ENCODE results near the gene LSM11. TPM values are rescaled to one million over a fixed set of nuclear protein-coding genes. Genes with fewer than 3 reads are reported as not detected.
A peak's percentile ranks its signal among the peaks of the same experiment; 100 is the strongest.
"Not testable (repeated sequence)": the region's sequence is repeated elsewhere in the genome, so short reads cannot be mapped to it uniquely, and the experiment has no call there.

Gene LSM11
- total RNA-seq, 8 experiments from 2014 or later: 2.0 to 22.2 (median 11.4) TPM

DNA sequence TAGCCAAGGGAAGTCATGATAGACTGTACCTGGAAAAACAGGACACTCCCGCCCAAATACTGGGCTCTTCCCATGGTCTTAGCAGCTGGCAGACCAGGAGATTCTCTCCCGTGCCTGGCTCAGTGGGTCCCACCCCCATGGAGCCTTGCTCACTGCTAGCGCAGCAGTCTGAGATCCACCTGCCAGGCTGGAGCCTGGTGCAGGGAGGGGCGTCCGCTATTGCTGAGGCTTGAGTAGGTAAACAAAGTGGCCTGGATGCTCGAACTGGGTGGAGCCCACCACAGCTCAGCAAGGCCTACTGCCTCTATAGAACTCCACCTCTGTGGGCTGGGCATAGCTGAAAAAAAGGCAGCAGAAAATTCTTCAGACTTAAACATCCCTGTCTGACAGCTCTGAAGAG lies 22.4 kb upstream of the LSM11 start:
- 20 to 87% (median 80%) methylated on average over 1 to 5 of the region's 6 CpGs; no CpG with 5 or more reads in 4 of the 10 experiments for WGBS, 10 experiments
- Histone ChIP-seq H3K27ac (no peak overlapping the region), H3K4me3 (no peak overlapping the region), H3K4me1 (replicated peaks in 1 of 2) (no peaks in the 10 kb centered on the region)
- ATAC-seq (replicated peaks in 6 of 8): peak in 1 of 8 experiments; percentile 43
- in situ Hi-C loops (cut with MboI; ENCODE audit: low pct_unique_long_range_greater_than_20kb in 2 of 9, low sequenced_read_pairs in 9 of 9, unreplicated experiment in 9 of 9): loop anchor here in 3 of 9 experiments (25.0 kb wide), 2 partner anchors 234 to 384 kb away; a partner anchor contains a TSS

DNA sequence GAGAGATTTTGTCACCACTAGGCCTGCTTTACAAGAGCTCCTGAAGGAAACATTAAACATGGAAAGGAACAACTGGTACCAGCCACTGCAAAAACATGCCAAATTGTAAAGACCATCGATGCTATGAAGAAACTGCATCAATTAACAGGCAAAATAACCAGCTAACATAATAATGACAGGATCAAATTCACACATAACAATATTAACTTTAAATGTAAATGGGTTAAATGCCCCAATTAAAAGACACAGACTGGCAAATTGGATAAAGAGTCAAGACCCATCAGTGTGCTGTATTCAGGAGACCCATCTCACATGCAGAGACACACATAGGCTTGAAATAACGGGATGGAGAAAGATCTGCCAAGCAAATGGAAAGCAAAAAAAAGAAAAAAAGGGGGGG lies 20.6 kb upstream of the LSM11 start:
- not testable (repeated sequence) for H3K4me3 ChIP-seq; ATAC-seq (replicated peaks in 6 of 8); H3K27ac ChIP-seq; H3K4me1 ChIP-seq (replicated peaks in 1 of 2)
- in situ Hi-C loops (cut with MboI; ENCODE audit: low pct_unique_long_range_greater_than_20kb in 2 of 9, low sequenced_read_pairs in 9 of 9, unreplicated experiment in 9 of 9): loop anchor here in 3 of 9 experiments (25.0 kb wide), 2 partner anchors 236 to 386 kb away; a partner anchor contains a TSS
- WGBS, 10 experiments: 17% methylated on average over 1 of the region's 2 CpGs; no CpG with 5 or more reads in 9 of the 10 experiments

DNA sequence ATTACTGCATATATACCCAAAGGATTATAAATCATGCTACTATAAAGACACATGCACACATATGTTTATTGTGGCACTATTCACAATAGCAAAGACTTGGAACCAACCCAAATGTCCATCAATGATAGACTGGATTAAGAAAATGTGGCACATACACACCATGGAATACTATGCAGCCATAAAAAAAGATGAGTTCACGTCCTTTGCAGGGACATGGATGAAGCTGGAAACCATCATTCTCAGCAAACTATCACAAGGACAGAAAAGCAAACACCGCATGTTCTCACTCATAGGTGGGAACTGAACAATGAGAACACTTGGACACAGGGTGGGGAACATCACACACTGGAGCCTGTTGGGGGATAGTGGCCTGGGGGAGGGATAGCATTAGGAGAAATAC lies 16.9 kb upstream of the LSM11 start:
- not testable (repeated sequence) for ATAC-seq (replicated peaks in 6 of 8); H3K4me1 ChIP-seq (replicated peaks in 1 of 2); H3K4me3 ChIP-seq; H3K27ac ChIP-seq
- in situ Hi-C loops (cut with MboI; ENCODE audit: low pct_unique_long_range_greater_than_20kb in 2 of 9, low sequenced_read_pairs in 9 of 9, unreplicated experiment in 9 of 9): loop anchor here in 4 of 9 experiments (25.0 kb wide), 2 partner anchors 389 to 589 kb away; partner anchors contain the start of gene MED7 (in 1 of the 4)
- WGBS, 10 experiments: no CpG with 5 or more reads among the region's 2 CpGs

DNA sequence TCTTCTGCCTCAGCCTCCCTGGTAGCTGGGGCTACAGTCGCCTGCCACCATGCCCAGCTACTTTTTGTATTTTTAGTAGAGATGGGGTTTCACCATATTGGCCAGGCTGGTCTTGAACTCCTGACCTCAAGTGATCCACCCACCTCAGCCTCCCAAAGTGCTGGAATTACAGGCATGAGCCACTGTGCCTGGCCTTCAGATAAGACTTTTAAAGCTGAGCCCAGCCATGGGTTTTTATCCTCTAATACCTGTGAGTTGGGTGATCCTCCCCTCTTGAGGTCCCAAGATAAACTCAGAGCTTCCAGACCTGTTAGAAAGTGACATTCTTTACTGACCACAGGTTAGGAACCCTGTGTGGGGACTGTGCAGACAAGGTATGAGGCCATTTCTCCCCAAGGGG lies 15.7 kb upstream of the LSM11 start:
- H3K27ac ChIP-seq; ATAC-seq (replicated peaks in 6 of 8); H3K4me3 ChIP-seq; H3K4me1 ChIP-seq (replicated peaks in 1 of 2): not testable (repeated sequence)
- in situ Hi-C loops (cut with MboI; ENCODE audit: low pct_unique_long_range_greater_than_20kb in 2 of 9, low sequenced_read_pairs in 9 of 9, unreplicated experiment in 9 of 9): loop anchor here in 4 of 9 experiments (25.0 kb wide), 2 partner anchors 391 to 591 kb away; partner anchors contain the start of gene MED7 (in 1 of the 4)
- 80 to 100% (median 100%) methylated on average over 1 of the region's 1 CpG; no CpG with 5 or more reads in 7 of the 10 experiments for WGBS, 10 experiments

DNA sequence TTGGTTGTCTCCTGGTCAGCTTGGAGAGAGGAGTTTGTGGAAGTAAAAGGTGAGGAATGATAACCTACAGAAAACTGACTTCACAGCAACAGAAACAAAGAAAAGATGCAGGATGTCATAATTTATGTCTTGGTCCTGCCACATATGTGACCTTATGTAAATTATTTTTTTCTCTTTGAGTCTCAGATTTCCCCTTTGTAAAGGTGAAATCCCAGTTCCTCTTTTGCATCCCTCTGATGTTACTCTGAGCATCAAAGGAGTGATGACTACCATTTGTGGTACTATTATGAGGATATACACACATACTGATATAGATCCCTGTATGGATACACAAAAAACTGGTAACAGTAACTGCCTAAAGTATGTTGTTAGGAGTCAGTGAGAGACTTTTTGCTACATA lies 13.7 kb upstream of the LSM11 start:
- Histone ChIP-seq H3K27ac (no peak overlapping the region), H3K4me1 (replicated peaks in 1 of 2) (no peaks in the 10 kb centered on the region), H3K4me3 (no peak overlapping the region)
- in situ Hi-C loops (cut with MboI; ENCODE audit: low pct_unique_long_range_greater_than_20kb in 2 of 9, low sequenced_read_pairs in 9 of 9, unreplicated experiment in 9 of 9): loop anchor here in 4 of 9 experiments (25.0 kb wide), 2 partner anchors 393 to 593 kb away; partner anchors contain the start of gene MED7 (in 1 of the 4)
- ATAC-seq (replicated peaks in 6 of 8): no peak

DNA sequence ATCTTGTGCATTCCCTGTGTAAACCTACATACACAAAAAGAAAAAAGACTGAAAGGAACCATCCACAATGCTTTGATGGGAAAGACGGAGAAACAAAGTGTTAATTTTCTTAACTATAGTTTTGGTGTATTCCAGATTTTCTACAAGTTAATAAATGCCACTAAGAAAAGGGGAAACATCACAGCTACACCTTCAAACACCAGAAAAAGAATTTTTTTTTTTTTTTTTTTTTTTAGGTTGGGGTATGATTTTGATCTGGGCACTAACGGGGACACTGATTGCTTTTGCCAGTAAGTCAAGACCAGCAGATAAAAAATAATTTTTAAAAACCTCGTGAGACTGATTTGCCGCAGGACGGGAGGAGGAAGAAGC lies 12.6 kb upstream of the LSM11 start:
- Histone ChIP-seq H3K4me1 (replicated peaks in 1 of 2) (no peaks in the 10 kb centered on the region), H3K27ac (peak overlapping the region; percentile 87 to 91), H3K4me3 (peak overlapping the region; percentile 59 to 85 (median 70))
- in situ Hi-C loops (cut with MboI; ENCODE audit: low pct_unique_long_range_greater_than_20kb in 2 of 9, low sequenced_read_pairs in 9 of 9, unreplicated experiment in 9 of 9): loop anchor here in 4 of 9 experiments (25.0 kb wide), 2 partner anchors 394 to 594 kb away; partner anchors contain the start of gene MED7 (in 1 of the 4)
- WGBS, 10 experiments: 0 to 50% (median 20%) methylated on average over 1 to 5 of the region's 5 CpGs
- no peak for ATAC-seq (replicated peaks in 6 of 8)

DNA sequence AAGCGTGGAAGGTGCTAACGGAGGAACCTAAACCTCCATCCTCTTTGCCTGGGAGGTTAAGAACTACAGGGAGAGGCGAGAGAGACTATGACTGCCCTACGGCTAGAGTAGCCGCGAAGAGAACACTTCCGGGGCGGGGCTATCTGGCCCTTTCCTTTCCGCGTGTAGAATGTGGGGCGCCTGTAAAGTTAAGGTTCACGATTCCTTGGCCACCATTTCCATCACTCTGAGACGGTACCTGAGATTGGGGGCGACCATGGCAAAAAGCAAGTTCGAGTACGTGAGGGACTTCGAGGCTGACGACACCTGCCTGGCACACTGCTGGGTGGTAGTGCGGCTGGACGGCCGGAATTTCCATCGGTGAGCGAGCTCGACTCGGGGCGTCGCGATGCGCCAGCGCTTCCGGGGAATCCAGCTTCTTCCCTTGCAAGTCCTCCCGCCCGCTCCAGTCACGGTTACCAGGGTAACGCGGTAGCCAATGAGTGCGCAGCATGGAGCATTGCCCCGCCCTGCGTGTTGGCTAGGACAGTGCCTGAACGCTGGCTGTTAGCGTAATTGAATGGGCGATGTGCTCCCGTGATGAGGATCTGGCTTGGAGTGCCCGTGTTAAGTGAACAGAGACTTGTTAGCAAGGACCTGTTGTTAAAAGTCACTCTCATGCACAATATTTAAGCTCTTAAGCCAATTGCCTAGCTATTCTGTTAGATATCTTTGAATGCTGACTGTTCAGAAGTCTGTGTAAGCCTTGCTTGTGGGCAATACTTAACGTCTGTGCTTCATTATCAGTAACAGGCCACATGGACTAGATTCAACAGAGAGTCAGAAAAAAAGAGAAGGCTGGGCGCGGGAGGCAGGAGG lies 12.0 kb upstream of the LSM11 start, which contains the start of gene THG1L:
Gene THG1L (plus strand): TSS at position 149 of the 858 bp plus-strand sequence. CDS start 21 bp downstream, at position 170.
- ATAC-seq (replicated peaks in 6 of 8): peak; percentile 97 to 99 (median 98)
- Histone ChIP-seq H3K27ac (peak within 1 kb of the TSS; percentile 87 to 91), H3K4me1 (replicated peaks in 1 of 2) (no peaks in the 10 kb centered on the region), H3K4me3 (peak within 1 kb of the TSS; percentile 59 to 85 (median 70))
- 0 to 32% (median 2%) methylated on average over 2 to 15 of the region's 47 CpGs for WGBS, 10 experiments
- in situ Hi-C loops (cut with MboI; ENCODE audit: low pct_unique_long_range_greater_than_20kb in 2 of 9, low sequenced_read_pairs in 9 of 9, unreplicated experiment in 9 of 9): loop anchor here in 4 of 9 experiments (25.0 kb wide), 2 partner anchors 394 to 594 kb away; partner anchors contain the start of gene MED7 (in 1 of the 4)

DNA sequence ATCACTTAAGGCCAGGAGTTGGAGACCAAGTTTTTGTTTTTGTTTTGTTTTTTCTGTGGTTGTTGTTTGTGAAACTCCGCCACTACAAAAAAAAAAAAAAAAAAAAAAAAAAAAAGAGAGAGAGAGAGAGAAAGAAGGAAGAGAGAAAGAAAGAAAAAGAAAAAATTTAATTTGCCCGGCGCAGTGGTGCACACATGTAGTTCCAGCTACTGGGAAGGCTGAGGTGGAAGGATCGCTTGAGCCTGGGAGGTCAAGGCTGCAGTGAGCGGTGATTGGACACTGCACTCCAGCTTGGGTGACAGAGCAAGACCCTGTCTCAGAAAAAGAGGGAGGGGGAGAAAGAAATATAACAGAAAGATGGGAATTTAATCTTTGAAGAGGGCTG lies 11.4 kb upstream of the LSM11 start:
- no peak for ATAC-seq (replicated peaks in 6 of 8)
- in situ Hi-C loops (cut with MboI; ENCODE audit: low pct_unique_long_range_greater_than_20kb in 2 of 9, low sequenced_read_pairs in 9 of 9, unreplicated experiment in 9 of 9): loop anchor here in 4 of 9 experiments (25.0 kb wide), 2 partner anchors 395 to 595 kb away; partner anchors contain the start of gene MED7 (in 1 of the 4)
- no peaks in the 10 kb centered on the region for H3K4me1 ChIP-seq (replicated peaks in 1 of 2)
- WGBS, 10 experiments: 18 to 97% (median 82%) methylated on average over 2 to 5 of the region's 5 CpGs
- no peak overlapping the region for H3K27ac ChIP-seq
- peak overlapping the region in 4 of 5 donors; percentile 59 to 85 (median 66) for H3K4me3 ChIP-seq

DNA sequence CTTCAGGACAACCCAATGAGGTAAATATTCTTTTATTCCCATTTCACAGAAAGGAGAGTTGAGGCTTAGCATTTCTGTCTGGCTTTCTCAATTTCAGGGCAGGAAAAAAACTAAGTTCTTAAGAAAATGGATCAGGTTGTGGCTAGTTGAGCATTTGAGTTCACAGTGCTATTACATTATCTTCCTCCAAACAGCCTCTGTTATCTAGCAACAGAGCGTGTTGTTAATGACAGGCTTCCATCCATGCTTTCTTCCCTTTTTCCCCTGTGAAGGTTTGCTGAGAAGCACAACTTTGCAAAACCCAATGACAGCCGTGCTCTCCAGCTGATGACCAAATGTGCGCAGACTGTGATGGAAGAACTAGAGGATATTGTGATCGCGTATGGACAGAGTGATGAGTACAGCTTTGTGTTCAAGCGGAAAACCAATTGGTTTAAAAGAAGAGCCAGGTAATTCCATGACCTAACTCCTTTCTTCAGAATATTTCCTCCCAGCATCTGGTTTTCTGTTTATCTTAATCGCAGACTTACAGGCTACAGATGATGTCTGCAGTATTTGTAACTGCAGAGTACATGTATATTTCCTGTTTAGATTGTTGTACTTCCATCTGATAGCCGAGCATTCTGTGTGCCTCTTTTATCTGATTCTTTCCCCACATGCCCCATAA lies 10.8 kb upstream of the LSM11 start:
- Histone ChIP-seq H3K27ac (no peak overlapping the region), H3K4me1 (replicated peaks in 1 of 2) (no peaks in the 10 kb centered on the region), H3K4me3 (no peak overlapping the region)
- in situ Hi-C loops (cut with MboI; ENCODE audit: low pct_unique_long_range_greater_than_20kb in 2 of 9, low sequenced_read_pairs in 9 of 9, unreplicated experiment in 9 of 9): loop anchor here in 4 of 9 experiments (25.0 kb wide), 2 partner anchors 395 to 595 kb away; partner anchors contain the start of gene MED7 (in 1 of the 4)
- ATAC-seq (replicated peaks in 6 of 8): no peak
- 80 to 100% (median 96%) methylated on average over 3 to 8 of the region's 8 CpGs; no CpG with 5 or more reads in 1 of the 10 experiments for WGBS, 10 experiments

DNA sequence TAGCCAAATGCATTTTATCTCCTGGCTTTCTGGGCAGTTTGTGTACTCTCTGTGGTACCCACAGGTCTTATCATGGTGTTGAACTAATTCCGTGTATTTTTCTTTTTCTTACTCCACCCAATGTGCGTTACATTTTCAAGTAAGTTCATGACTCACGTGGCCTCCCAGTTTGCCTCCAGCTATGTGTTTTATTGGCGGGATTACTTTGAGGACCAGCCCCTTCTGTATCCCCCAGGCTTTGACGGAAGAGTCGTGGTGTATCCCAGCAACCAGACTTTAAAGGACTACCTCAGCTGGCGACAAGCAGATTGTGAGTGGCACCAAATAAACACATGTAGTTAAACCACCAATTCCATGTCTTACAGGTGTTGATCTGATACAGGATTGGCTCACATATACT lies 9.1 kb upstream of the LSM11 start:
- in situ Hi-C loops (cut with MboI; ENCODE audit: low pct_unique_long_range_greater_than_20kb in 2 of 9, low sequenced_read_pairs in 9 of 9, unreplicated experiment in 9 of 9): loop anchor here in 4 of 9 experiments (25.0 kb wide), 2 partner anchors 397 to 597 kb away; partner anchors contain the start of gene MED7 (in 1 of the 4)
- ATAC-seq (replicated peaks in 6 of 8): no peak
- 51 to 83% (median 79%) methylated on average over 3 to 7 of the region's 7 CpGs for WGBS, 10 experiments

DNA sequence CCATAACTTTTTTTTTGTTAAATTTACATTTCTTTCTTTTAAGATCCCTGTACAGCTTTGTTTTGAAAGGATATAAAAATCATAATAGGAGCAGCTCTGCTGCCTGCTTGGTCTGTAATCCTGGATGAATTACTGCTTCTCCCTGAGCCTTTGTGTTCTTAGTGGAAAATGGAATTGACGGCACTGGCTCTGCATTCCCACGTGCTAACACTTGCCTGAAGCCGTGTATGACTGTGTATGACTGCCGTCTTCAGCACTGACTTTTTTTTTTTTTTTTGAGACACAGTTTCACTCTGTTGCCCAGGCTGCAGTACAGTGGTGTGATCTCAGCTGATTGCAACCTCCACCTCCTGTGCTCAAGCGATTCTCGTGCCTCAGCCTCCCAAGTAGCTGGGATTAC lies 7.5 kb upstream of the LSM11 start:
- in situ Hi-C loops (cut with MboI; ENCODE audit: low pct_unique_long_range_greater_than_20kb in 2 of 9, low sequenced_read_pairs in 9 of 9, unreplicated experiment in 9 of 9): loop anchor here in 4 of 9 experiments (25.0 kb wide), 2 partner anchors 399 to 599 kb away; partner anchors contain the start of gene MED7 (in 1 of the 4)
- 49 to 100% (median 89%) methylated on average over 1 to 6 of the region's 6 CpGs; no CpG with 5 or more reads in 1 of the 10 experiments for WGBS, 10 experiments
- H3K4me1 ChIP-seq (replicated peaks in 1 of 2): no peaks in the 10 kb centered on the region
- no peak overlapping the region for H3K4me3 ChIP-seq
- peak in 1 of 8 experiments; percentile 4 for ATAC-seq (replicated peaks in 6 of 8)
- no peak overlapping the region for H3K27ac ChIP-seq

More for the DNA sequence above, 9.1 kb upstream of the LSM11 start:
- no peak overlapping the region for H3K4me3 ChIP-seq
- no peaks in the 10 kb centered on the region for H3K4me1 ChIP-seq (replicated peaks in 1 of 2)
- no peak overlapping the region for H3K27ac ChIP-seq

DNA sequence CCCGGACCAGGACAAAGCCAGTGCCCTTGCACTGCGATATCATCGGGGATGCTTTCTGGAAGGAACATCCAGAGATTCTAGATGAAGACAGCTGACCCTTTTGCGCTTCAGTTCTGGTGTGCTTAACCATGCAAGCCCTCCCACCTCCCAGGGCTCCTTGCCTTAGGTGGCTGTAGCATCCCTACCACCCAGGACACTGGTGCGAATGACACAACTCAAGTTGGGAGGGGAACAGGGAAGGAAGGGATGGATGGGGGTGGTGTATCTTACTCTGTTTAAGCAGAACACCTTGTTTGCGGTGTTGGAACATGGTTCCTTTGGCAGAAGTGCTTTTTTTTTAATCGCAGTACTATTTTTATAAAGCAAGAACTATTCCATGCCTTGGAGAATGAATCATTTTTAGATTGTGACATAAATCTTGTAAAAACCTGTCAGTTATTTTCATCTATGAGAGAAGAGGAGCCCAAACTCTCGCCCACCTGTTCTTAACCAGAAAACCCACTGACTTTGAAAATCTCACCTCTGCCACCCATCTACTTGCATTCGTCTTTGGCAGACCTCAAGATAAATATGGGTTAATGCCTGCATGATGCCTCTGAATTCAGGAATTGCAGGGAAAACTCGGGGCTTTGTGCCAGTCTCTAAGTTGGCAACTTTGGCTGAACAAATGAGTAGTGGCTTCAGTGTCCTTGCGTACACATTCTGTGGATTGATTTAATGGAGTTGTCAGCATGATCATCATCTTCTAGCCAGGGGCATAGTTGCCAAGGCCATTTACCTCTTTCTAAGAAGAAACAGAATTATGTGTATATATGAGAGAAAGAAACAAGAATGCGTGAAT lies 3.9 kb upstream of the LSM11 start:
- 50 to 100% (median 90%) methylated on average over 2 to 10 of the region's 12 CpGs; no CpG with 5 or more reads in 1 of the 10 experiments for WGBS, 10 experiments
- in situ Hi-C loops (cut with MboI; ENCODE audit: low pct_unique_long_range_greater_than_20kb in 2 of 9, low sequenced_read_pairs in 9 of 9, unreplicated experiment in 9 of 9): loop anchor here in 4 of 9 experiments (25.0 kb wide), 2 partner anchors 402 to 602 kb away; partner anchors contain the start of gene MED7 (in 1 of the 4)
- Histone ChIP-seq H3K4me3 (no peak overlapping the region), H3K4me1 (replicated peaks in 1 of 2) (no peaks in the 10 kb centered on the region), H3K27ac (no peak overlapping the region)
- no peak for ATAC-seq (replicated peaks in 6 of 8)

Data from motor neuron (in vitro differentiated cells).